ENCODE data around the gene RBM28.

- TF ChIP-seq CTCF (IDR thresholded peaks at IDR 0.05) (no peak), POLR2A (IDR thresholded peaks at IDR 0.05) (no peak), EP300 (IDR thresholded peaks at IDR 0.05; ENCODE audit: low read depth) (no peak), POLR2AphosphoS5 (IDR thresholded peaks at IDR 0.05) (no peak)
These were observed 90.0 kb downstream of the RBM28 start for GRCh38 chr7:128253701-128254100.

Data from transverse colon (tissue), 4 donors.